Choroid plexus epithelial cell (primary cell): Measurements from ENCODE around the gene FRS3.

Source experiments
- DNase-seq: peaks from one replicate; pipeline ENCODE4 v3.0.0-alpha.2; 2010; ENCODE audit warnings: low read depth
- H3K4me3 ChIP-seq: 2 replicates; pipeline ENCODE4 v1.5.1; 2011; ENCODE audit warnings: low read depth, mild to moderate bottlenecking, control low read depth, low read length, moderate library complexity
- CTCF ChIP-seq: conservative IDR thresholded peaks from 2 replicates; pipeline ENCODE4 v1.5.1; 2011; ENCODE audit warnings: low read depth, mild to moderate bottlenecking, control low read depth, inconsistent platforms, low read length, moderate library complexity

FRS3 gene

GRCh38 chr6:41743406-41744235, 36.1 kb downstream of the FRS3 start:
- TF ChIP-seq CTCF = no peak
- no peak overlapping the region for H3K4me3 ChIP-seq
- DNase-seq = no peak

DNA sequence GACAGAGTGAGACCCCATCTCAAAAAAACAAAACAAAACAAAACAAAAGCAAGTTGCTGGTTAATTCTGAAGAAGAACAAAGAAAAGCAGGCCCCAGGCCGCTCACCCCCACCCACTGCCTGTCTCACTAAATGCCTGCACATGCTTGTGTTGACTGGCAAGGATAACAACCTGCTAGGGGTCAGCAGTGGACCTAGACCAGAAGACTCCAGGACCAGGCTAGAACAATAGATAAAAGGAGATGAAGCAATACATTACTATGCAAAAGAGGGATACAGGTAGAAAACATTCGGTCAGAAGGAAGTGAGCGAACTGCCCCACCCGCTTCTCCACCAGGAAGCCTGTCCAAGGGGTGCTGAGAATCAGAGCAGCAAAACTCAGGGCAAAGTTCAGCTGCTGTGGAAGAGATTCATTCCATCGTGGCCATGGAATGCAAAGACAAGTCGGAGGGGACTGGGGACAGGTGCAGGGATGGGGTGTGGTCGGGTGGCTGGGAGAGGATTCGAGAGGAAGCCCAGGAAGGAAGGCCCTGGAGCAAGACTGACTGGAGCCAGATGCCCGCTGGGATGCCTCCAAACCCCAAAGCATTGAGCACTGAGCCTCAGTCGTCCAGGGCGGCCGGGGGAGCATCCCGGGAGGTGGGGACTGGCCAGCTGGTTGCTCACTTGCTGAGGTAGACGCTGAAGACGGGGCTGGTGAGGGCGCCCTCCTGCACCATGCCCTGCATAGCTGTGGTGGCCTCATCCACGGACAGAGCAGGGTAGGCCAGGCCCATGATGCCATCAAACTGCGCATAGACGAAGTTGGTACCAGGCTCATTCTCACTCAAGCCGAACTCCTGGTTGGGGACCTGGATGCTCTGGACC, 37.8 kb downstream of the FRS3 start:
- TF ChIP-seq CTCF = no peak
- no peak overlapping the region for H3K4me3 ChIP-seq
- DNase-seq = no peak

DNA sequence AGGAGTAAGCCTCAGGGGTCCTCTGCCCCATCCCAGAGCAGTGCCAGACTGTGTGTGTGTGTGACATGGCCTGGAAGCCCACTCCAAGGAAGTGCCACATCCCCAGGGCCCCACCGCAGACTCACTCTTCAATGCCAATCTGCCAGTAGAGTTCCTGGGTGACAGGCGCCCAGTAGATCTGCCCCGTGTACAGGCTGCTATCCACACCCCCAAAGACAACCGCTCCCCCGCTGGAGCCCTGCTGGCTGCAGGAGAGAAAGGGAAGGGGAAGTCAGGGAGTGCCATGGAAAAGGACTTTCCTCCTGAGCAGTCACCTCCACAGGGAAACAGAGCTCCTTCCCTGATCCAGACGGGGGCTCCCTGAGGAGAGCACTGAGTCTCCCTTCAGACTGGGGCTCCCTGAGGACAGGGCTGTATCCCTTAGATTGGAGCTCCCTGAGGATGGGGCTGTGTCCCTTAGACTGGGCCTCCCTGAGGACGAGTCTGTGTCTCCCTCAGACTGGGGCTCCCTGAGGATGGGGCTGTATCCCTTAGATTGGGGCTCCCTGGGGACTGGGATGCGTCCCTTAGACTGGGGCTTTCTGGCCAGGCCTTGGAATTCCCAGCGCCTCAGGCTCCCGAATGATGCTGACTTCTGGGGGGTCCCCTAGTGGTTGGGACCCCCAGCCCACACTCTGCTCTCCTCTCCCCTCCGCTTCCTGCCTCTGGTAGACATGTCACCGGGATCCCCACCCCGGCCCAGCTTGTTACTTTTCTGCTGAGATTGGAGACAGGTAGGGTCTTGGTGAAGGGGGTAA, 39.1 kb downstream of the FRS3 start:
- no peak for TF ChIP-seq CTCF
- H3K4me3 ChIP-seq = no peak overlapping the region
- no peak for DNase-seq

- no peak for TF ChIP-seq CTCF
- no peak overlapping the region for H3K4me3 ChIP-seq
- DNase-seq = no peak
These were observed 40.7 kb downstream of the FRS3 start for GRCh38 chr6:41739041-41739440.

DNA sequence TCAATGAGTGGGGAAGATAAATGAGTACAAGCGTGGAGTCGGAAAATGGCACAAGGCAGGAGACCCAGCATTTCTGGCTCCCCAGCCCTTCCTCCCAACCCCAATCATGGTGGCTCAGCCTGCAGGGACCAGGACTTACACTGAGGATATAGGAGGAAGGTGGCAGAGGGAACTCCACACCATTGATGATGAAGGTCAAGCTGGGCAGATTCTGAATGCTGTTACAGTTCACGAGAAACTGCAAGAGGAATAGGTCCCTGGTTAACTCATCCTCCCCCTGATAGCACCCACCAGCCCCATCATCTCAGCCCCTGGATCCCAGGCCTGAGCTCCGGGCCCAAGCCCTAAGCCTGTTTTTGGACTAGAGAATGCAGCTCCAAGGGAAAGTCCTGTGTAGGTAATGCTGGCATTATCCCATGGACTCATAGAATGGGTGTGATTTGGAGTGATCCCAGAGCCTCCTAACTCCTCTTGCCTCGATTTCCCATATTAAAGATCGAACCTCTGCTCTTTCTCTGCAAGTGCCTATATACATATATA, 42.0 kb downstream of the FRS3 start:
- DNase-seq = no peak
- no peak for TF ChIP-seq CTCF
- H3K4me3 ChIP-seq = no peak overlapping the region

DNA sequence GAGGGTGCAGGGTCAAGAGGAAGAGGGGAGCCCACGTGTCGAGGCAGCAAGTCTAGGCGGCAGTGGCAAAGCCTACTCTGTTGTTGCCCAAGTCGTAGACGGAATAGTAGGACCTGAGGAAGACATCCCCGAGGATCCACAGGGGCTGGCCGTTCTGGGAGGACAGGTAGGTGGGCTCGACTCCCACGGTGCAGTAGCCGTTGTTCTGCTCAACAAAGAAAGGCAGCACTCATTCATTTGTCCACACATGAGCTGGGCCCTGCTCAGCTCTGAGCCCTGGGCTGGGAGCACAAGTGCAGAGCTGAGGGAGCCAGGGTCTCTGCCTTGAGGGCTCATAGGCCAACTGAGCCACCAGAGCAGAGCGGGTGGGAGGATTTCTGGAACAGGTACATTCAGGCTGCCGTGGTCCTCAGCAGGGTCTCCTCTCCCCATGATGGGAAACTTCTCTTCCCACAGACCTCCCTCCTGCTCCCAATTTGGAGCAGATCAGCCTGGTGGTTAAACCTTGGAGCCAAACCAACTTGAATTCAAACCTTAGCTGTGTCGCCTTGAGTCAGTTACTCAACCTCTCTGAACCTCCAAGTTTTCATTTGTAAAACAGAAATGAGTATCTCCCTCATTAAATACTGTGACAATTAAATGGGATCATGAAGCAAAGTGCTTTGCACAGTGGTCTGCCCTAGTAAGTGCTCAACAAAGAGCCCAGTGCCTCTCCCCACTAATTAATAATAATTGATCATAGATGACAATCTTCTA, 42.7 kb downstream of the FRS3 start:
- no peak for TF ChIP-seq CTCF
- no peak for DNase-seq
- H3K4me3 ChIP-seq = no peak overlapping the region
